Keratinocyte (primary cell): ENCODE measurements around the gene FAM50B. TPM values are rescaled to one million over a fixed set of nuclear protein-coding genes. Genes with fewer than 3 reads are reported as not detected.

ENCODE experiments used
- DNase-seq: peaks from one replicate; pipeline ENCODE4 v3.0.0-alpha.2; 2011; ENCODE audit warnings: low read depth, missing footprints, low spot score
- FAIRE-seq: peaks from 2 replicates; lab custom pipeline; 2011; peaks lifted over from hg19 to GRCh38; lab: Jason Lieb, UNC
- H2AFZ ChIP-seq: 2 replicates; pipeline ENCODE4 v1.6.0; 2012; ENCODE audit warnings: low read length, control low read depth, inconsistent platforms; ENCODE audit not compliant: control insufficient read depth
- H3K27ac ChIP-seq: 2 replicates; pipeline ENCODE4 v1.5.1; 2011; ENCODE audit warnings: low read length; ENCODE audit not compliant: control insufficient read depth, insufficient read depth
- H3K27me3 ChIP-seq: 3 replicates; pipeline ENCODE4 v1.6.0; 2011; ENCODE audit warnings: low read length; ENCODE audit not compliant: control insufficient read depth, insufficient read depth; ENCODE audit errors: extremely low read depth
- H3K36me3 ChIP-seq, 2 experiments: 2 replicates in 1 of 2; 3 replicates in 1 of 2; pipeline ENCODE4 v1.5.1; 2011; ENCODE audit warnings: low read length in 2 of 2, mild to moderate bottlenecking in 1 of 2; ENCODE audit not compliant: control insufficient read depth in 2 of 2, insufficient read depth in 2 of 2; ENCODE audit errors: extremely low read depth in 1 of 2
- H3K4me1 ChIP-seq: 3 replicates; pipeline ENCODE4 v1.5.1; 2011; ENCODE audit warnings: low read length; ENCODE audit not compliant: control insufficient read depth, insufficient read depth; ENCODE audit errors: extremely low read depth
- H3K4me2 ChIP-seq: 3 replicates; pipeline ENCODE4 v1.6.0; 2011; ENCODE audit warnings: low read depth, low read length; ENCODE audit not compliant: control insufficient read depth, insufficient read depth; ENCODE audit errors: extremely low read depth
- H3K4me3 ChIP-seq, 3 experiments: fragments of 200-600 bp in 1 of 3; sonication (generic) in 1 of 3; 2 replicates in 2 of 3; 3 replicates in 1 of 3; pipeline ENCODE4 v1.5.1; 2011 to 2016; ENCODE audit warnings: low read length in 3 of 3, mild to moderate bottlenecking in 3 of 3, control low read depth in 2 of 3, inconsistent platforms in 1 of 3, low read depth in 1 of 3, mixed read lengths in 1 of 3, mixed run types in 1 of 3, moderate library complexity in 1 of 3; ENCODE audit not compliant: control insufficient read depth in 2 of 3, insufficient read depth in 2 of 3; ENCODE audit errors: extremely low read depth in 1 of 3
- H3K79me2 ChIP-seq: 2 replicates; pipeline ENCODE4 v1.6.0; 2012; ENCODE audit warnings: low read length; ENCODE audit not compliant: control insufficient read depth, insufficient read depth
- H3K9ac ChIP-seq: 3 replicates; pipeline ENCODE4 v1.6.0; 2011; ENCODE audit warnings: low read length; ENCODE audit not compliant: control insufficient read depth, insufficient read depth; ENCODE audit errors: extremely low read depth
- H3K9me1 ChIP-seq: 3 replicates; pipeline ENCODE4 v1.6.0; 2011; ENCODE audit warnings: low read length; ENCODE audit not compliant: control insufficient read depth, insufficient read depth; ENCODE audit errors: extremely low read depth
- H3K9me3 ChIP-seq: 2 replicates; pipeline ENCODE4 v1.5.1; 2012; ENCODE audit warnings: low read depth, low read length; ENCODE audit not compliant: control insufficient read depth
- H4K20me1 ChIP-seq: 3 replicates; pipeline ENCODE4 v1.6.0; 2011; ENCODE audit warnings: low read length; ENCODE audit not compliant: control insufficient read depth, insufficient read depth; ENCODE audit errors: extremely low read depth
- CTCF ChIP-seq, 3 experiments: IDR thresholded peaks in 1 of 3; conservative IDR thresholded peaks in 1 of 3; optimal IDR thresholded peaks in 1 of 3; 2 replicates in 2 of 3; 3 replicates in 1 of 3; pipeline versions ENCODE3 to v1.5.1; 2011; ENCODE audit warnings: low read length in 3 of 3, mild to moderate bottlenecking in 3 of 3, moderate library complexity in 2 of 3, control low read depth in 1 of 3, inconsistent platforms in 1 of 3; ENCODE audit not compliant: insufficient read depth in 2 of 3; ENCODE audit errors: extremely low read depth in 1 of 3
- EZH2 ChIP-seq: IDR thresholded peaks from one replicate; pipeline ENCODE4 v1.6.1; 2012; ENCODE audit warnings: inconsistent platforms, mild to moderate bottlenecking, low read length, moderate library complexity
- dilution Hi-C: fragments of 300-500 bp; cut with MboI; formaldehyde crosslinking; loops from one replicate; pipeline ENCODE4 v1.7.0; 2020; ENCODE audit warnings: low sequenced_read_pairs; ENCODE audit not compliant: extremely low pct_ligation_motif_present
- polyA plus RNA-seq, 5 experiments: library from polyadenylated mRNA; depleted of rRNA in 3 of 5; stranded (reverse) in 3 of 5; stranded (forward) in 1 of 5; unstranded in 1 of 5; fragments of >200 nt; gene quantifications; 1 replicate in 1 of 5; 2 replicates in 3 of 5; 3 replicates in 1 of 5; pipeline versions ENCODE4 v1.2.1 to v1.2.3, GENCODE V29; 2011 to 2012; ENCODE audit warnings: missing spikeins in 2 of 5, low read depth in 1 of 5, low replicate concordance in 1 of 5

The FAM50B gene
- polyA plus RNA-seq, 1 donor (not counting 4 experiments of a cell fraction or from before 2014, with no cell fraction given), result 4.0 TPM

DNA sequence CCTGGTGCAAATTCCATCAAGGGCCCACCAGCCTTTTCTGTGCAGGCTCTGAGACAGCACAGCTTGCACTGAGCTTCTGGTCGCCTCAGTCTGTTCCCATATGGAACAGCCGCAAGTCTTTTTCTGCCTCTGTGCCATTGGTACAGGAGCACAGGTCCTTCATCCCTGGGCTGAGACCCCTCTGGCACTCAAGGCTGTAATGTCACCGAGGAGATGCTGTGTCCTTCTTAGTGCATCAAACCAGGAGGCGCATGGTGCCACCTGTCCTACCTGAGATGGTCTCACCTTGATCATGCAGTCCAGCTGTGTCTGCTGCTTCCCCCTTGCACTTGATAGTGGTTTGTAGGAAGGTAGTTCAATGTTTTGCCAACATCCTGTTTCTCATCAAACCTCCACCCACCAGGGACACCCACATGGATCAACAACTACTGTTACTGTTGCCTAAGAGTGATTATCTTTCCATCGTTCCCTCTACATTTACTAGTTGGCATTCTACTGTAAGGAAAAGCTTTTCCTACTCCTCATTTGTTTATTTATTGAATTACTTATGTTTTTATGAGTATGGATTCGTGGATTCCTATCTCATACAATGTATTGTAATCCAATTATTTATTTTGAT lies 29.0 kb downstream of the FAM50B start:
- no peaks in the 10 kb centered on the region for H3K36me3 ChIP-seq
- no peak overlapping the region for H3K4me3 ChIP-seq
- TF ChIP-seq EZH2 (no peak), CTCF (optimal IDR thresholded peaks at IDR 0.05 in 1 of 3, IDR thresholded peaks at IDR 0.05 in 1 of 3, conservative IDR thresholded peaks at IDR 0.05 in 1 of 3; ENCODE audit: extremely low read depth in 1 of 3, insufficient read depth in 2 of 3, low read length in 3 of 3) (no peak)
- no peak overlapping the region for H3K27ac ChIP-seq
- H2AFZ ChIP-seq, result no peak overlapping the region
- no peaks in the 10 kb centered on the region for H3K79me2 ChIP-seq
- no peaks in the 10 kb centered on the region for H4K20me1 ChIP-seq
- H3K9ac ChIP-seq, result no peak overlapping the region
- H3K9me1 ChIP-seq, result no peaks in the 10 kb centered on the region
- FAIRE-seq, result no peak
- H3K4me2 ChIP-seq, result no peak overlapping the region
- no peak for DNase-seq
- no peaks in the 10 kb centered on the region for H3K9me3 ChIP-seq
- H3K4me1 ChIP-seq, result no peaks in the 10 kb centered on the region
- dilution Hi-C loops, result no loop called here
- H3K27me3 ChIP-seq, result no peaks in the 10 kb centered on the region

GRCh38 chr6:3879194-3879952 lies 30.2 kb downstream of the FAM50B start:
- TF ChIP-seq CTCF (optimal IDR thresholded peaks at IDR 0.05 in 1 of 3, IDR thresholded peaks at IDR 0.05 in 1 of 3, conservative IDR thresholded peaks at IDR 0.05 in 1 of 3; ENCODE audit: extremely low read depth in 1 of 3, insufficient read depth in 2 of 3, low read length in 3 of 3) (no peak), EZH2 (no peak)
- Histone ChIP-seq H3K4me2 (no peak overlapping the region), H3K4me1 (peaks cover 10% of the 10 kb centered on the region), H3K9ac (no peak overlapping the region), H4K20me1 (no peaks in the 10 kb centered on the region), H3K27me3 (no peaks in the 10 kb centered on the region), H3K79me2 (no peaks in the 10 kb centered on the region), H3K36me3 (no peaks in the 10 kb centered on the region), H2AFZ (no peak overlapping the region), H3K27ac (no peak overlapping the region), H3K9me3 (no peaks in the 10 kb centered on the region), H3K4me3 (no peak overlapping the region), H3K9me1 (no peaks in the 10 kb centered on the region)
- FAIRE-seq, result no peak
- dilution Hi-C loops, result no loop called here
- DNase-seq, result no peak
